ENCODE results near the gene ADM2. TPM values are rescaled to one million over a fixed set of nuclear protein-coding genes. Genes with fewer than 3 reads are reported as not detected.

Gene ADM2
- total and polyA plus RNA-seq, 2 of the 13 experiments (the other 11 are each of a cell fraction or from before 2014, with no cell fraction given), result 1.2 to 3.0 TPM

- TF ChIP-seq ATF2 (CRISPR knock-in tag; IDR thresholded peaks at IDR 0.05), result 0 out of 2 replicates have a peak, but pooled peaks have one; percentile 46
- TF ChIP-seq CREM (IDR thresholded peaks at IDR 0.05), result no peak
- no peak for TF ChIP-seq CREM (CRISPR knock-in tag; IDR thresholded peaks at IDR 0.05)
- TF ChIP-seq ZNF746 (CRISPR knock-in tag; IDR thresholded peaks at IDR 0.05), result no peak
- no peak; the same call in 1 of the 2 replicates for TF ChIP-seq ZBTB34 (CRISPR knock-in tag; IDR thresholded peaks at IDR 0.05)
- TF ChIP-seq SIN3A (IDR thresholded peaks at IDR 0.05; ENCODE audit: borderline replicate concordance, low read depth, low read length), result no peak
- no peak for TF ChIP-seq HMGA1 (CRISPR knock-in tag; conservative IDR thresholded peaks at IDR 0.05)
- no peak for TF ChIP-seq ZUFSP (CRISPR knock-in tag; IDR thresholded peaks at IDR 0.05; ENCODE audit: borderline replicate concordance)
- TF ChIP-seq MXI1 (IDR thresholded peaks at IDR 0.05; ENCODE audit: borderline replicate concordance, low read depth, low read length), result no peak
- no peak for TF ChIP-seq GABPA (IDR thresholded peaks at IDR 0.05; ENCODE audit: low read depth, low read length)
- 0 out of 2 replicates have a peak, but pooled peaks have one; percentile 8 for TF ChIP-seq GABPA (CRISPR knock-in tag; IDR thresholded peaks at IDR 0.05; ENCODE audit: low read depth)
- TF ChIP-seq ZNF773 (CRISPR knock-in tag; IDR thresholded peaks at IDR 0.05; ENCODE audit: borderline replicate concordance), result no peak
- TF ChIP-seq ZNF513 (CRISPR knock-in tag; conservative IDR thresholded peaks at IDR 0.05), result no peak
- no peak for TF ChIP-seq CAMTA2 (CRISPR knock-in tag; IDR thresholded peaks at IDR 0.05; ENCODE audit: borderline replicate concordance)
- TF ChIP-seq ZNF430 (CRISPR knock-in tag; IDR thresholded peaks at IDR 0.05), result peak; percentile 60; the same call in 1 of the 2 replicates
- TF ChIP-seq GMEB1 (CRISPR knock-in tag; IDR thresholded peaks at IDR 0.05; ENCODE audit: borderline replicate concordance), result no peak
- no peak for TF ChIP-seq ZNF768 (CRISPR knock-in tag; IDR thresholded peaks at IDR 0.05)
- no peak for TF ChIP-seq KLF13 (CRISPR knock-in tag; IDR thresholded peaks at IDR 0.05)
- TF ChIP-seq HNRNPL (IDR thresholded peaks at IDR 0.05; ENCODE audit: low read depth, low read length), result peak; percentile 79
- no peak for TF ChIP-seq MAFG (CRISPR knock-in tag; IDR thresholded peaks at IDR 0.05)
Measured at GRCh38 chr22:50485221-50486131, 4.1 kb downstream of the ADM2 start (continued).

All from HepG2 (cell line).